NCI-H69 (cell line): Measurements from ENCODE around the gene PUS1.

Source experiments
- DNase-seq: peaks from one replicate; lab custom pipeline; 2025; lab: John Stamatoyannopoulos, UW

Gene PUS1

DNA sequence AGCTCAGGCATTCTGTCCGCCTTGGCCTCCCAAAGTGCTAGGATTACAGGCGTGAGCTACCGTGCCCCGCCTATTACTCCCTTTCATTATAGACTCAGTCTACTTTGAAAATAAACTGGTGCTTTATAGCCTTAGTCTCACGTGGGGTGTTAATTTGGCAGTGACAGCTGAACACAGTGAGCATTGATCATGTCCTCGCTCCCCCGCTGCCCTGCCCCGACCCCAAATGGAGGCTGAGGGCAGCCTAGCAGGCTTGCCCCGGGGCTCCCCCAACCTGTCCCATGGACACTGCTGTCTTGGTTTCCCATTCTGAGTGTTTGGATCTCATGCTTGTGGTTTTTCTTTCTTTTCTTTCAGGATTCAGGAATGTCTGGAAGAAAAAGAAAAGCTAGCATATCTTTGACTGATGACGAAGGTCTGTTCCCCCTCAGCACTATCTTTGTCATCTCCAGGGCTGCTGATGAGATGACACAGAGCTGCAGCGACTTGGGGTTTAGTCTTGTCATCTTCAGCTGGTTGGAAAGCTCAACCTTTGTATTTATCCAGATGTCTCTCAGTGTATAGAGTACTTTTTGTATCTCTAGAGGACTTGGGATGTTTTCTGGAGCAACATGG lies 62.8 kb downstream of the PUS1 start:
- DNase-seq: no peak

DNA sequence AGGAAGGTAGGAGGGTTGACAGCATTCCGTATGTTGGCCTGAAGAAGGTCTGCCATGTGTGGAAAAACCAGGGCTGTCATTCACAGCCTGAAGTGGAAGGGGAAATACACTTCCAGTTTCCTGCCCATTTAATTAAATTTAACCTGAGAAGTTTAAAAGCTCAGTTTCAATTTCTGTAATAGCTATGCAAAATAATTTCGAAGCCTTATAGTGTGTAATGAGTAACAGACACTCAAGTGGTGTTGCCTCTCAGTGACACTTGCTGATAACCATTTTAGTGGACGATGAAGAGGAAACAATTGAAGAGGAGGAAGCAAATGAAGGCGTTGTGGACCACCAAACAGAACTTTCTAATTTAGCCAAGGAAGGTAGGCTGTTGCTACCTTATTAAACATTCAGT lies 65.5 kb downstream of the PUS1 start:
- DNase-seq: no peak
